Retinal pigment epithelial cell (primary cell): ENCODE data around the gene KLF9.

Experiments
- DNase-seq: peaks from one replicate; pipeline ENCODE4 v3.0.0-alpha.2; 2010; ENCODE audit warnings: low read depth
- H3K4me3 ChIP-seq: 2 replicates; pipeline ENCODE4 v1.5.1; 2011; ENCODE audit warnings: mild to moderate bottlenecking, low read length, control low read depth, moderate library complexity
- CTCF ChIP-seq: conservative IDR thresholded peaks from 2 replicates; pipeline ENCODE4 v1.5.1; 2011; ENCODE audit warnings: low read depth, low read length, control low read depth, inconsistent platforms

Gene KLF9

GRCh38 chr9:70415041-70415440 is 584 bp upstream of the KLF9 start:
- TF ChIP-seq CTCF, result no peak
- DNase-seq, result no peak
- H3K4me3 ChIP-seq, result peak overlapping the region; percentile 99

GRCh38 chr9:70413464-70413798 is 1.0 kb downstream of the KLF9 start:
- DNase-seq, result no peak
- TF ChIP-seq CTCF, result no peak
- peak overlapping the region; percentile 99 for H3K4me3 ChIP-seq

GRCh38 chr9:70412832-70413463 is 1.5 kb downstream of the KLF9 start:
- peak overlapping the region; percentile 99 for H3K4me3 ChIP-seq
- no peak for TF ChIP-seq CTCF
- DNase-seq, result no peak

GRCh38 chr9:70411930-70412831 is 2.3 kb downstream of the KLF9 start:
- DNase-seq, result no peak
- TF ChIP-seq CTCF, result no peak

GRCh38 chr9:70411121-70411929 is 3.1 kb downstream of the KLF9 start:
- TF ChIP-seq CTCF, result no peak
- DNase-seq, result no peak
- H3K4me3 ChIP-seq, result peak overlapping the region; percentile 99

More at GRCh38 chr9:70411930-70412831, 2.3 kb downstream of the KLF9 start:
- H3K4me3 ChIP-seq, result peak overlapping the region; percentile 99

DNA sequence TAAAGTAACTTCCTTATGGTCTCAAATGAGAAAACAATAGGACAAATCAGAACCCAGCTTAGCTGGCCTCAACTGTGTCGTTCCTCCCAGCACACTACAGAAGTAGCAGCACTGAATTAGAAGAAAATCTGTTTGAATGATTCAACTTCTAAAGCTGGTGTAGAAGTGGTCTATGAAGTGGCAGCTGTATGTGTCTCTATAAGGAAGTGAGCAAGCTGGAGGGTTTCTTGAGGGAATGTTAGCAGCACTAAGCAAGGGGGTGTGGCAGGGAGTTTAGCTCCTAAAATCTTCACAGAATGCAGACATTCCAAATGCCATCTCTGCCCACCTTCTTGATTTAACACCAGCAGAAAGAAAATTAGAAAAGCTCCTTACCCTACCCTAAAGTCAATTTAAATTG is 4.1 kb downstream of the KLF9 start:
- no peak for DNase-seq
- TF ChIP-seq CTCF, result no peak
- H3K4me3 ChIP-seq, result peak overlapping the region; percentile 99
